ENCODE results near the gene MKS1.

MKS1 gene

DNA sequence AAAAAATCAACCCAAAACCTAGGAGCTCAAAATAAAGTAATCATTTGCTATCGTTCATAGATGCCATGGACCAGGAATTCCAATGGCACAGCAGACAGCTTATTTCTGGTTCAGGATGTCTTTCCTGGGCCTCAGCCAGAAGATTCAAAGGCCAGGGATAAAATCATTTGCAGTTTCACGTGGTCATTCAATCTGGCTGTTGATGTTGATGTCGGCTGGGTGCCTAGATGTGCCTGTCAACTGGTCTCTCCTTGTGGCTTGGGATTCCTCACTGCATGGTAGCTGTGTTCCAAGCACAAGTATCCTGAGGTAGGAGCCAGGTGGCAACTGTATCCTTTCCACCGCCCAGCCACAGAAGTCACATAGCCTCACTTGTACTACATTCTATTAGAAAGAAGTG, 37.3 kb downstream of the MKS1 start:
- H4K8ac ChIP-seq (ENCODE audit: low read depth, low read length): no peak overlapping the region
- H3K27me3 ChIP-seq (ENCODE audit: insufficient read depth, low read length, poor library complexity): no peaks in the 10 kb centered on the region
- no peak overlapping the region for H4K5ac ChIP-seq (ENCODE audit: low read length)
- no peak overlapping the region for H3K18ac ChIP-seq (ENCODE audit: low read length)
- H3K9ac ChIP-seq (ENCODE audit: low read length): no peak overlapping the region
- H2AK5ac ChIP-seq (ENCODE audit: low read length): no peak overlapping the region
- no peaks in the 10 kb centered on the region for H3K4me1 ChIP-seq (ENCODE audit: control insufficient read depth, low read depth, low read length)
- H2BK120ac ChIP-seq (ENCODE audit: low read depth, low read length): no peak overlapping the region
- no peak overlapping the region for H3K4ac ChIP-seq (ENCODE audit: low read depth, low read length)
- no peak overlapping the region for H3K27ac ChIP-seq (ENCODE audit: low read depth, low read length)
- H3K4me3 ChIP-seq (ENCODE audit: low read length): no peak overlapping the region
- H2BK5ac ChIP-seq (ENCODE audit: low read length): no peak overlapping the region
- H3K36me3 ChIP-seq (ENCODE audit: control insufficient read depth, insufficient read depth, low read length): no peaks in the 10 kb centered on the region
- H3K23ac ChIP-seq (ENCODE audit: low read length): no peak overlapping the region
- DNase-seq: no peak
- H3K79me2 ChIP-seq (ENCODE audit: control insufficient read depth, insufficient read depth, low read length): no peaks in the 10 kb centered on the region
- H2BK15ac ChIP-seq (replicated peaks; ENCODE audit: low read depth): no peak overlapping the region
- WGBS (ENCODE audit: extremely low coverage, insufficient coverage, low lambda C conversion rate): no CpG with 5 or more reads among the region's 4 CpGs
- H3K4me2 ChIP-seq (ENCODE audit: low read length): no peak overlapping the region
- H3K79me1 ChIP-seq (ENCODE audit: low read length): no peaks in the 10 kb centered on the region
- no peak overlapping the region for H3K56ac ChIP-seq (ENCODE audit: low read length)

DNA sequence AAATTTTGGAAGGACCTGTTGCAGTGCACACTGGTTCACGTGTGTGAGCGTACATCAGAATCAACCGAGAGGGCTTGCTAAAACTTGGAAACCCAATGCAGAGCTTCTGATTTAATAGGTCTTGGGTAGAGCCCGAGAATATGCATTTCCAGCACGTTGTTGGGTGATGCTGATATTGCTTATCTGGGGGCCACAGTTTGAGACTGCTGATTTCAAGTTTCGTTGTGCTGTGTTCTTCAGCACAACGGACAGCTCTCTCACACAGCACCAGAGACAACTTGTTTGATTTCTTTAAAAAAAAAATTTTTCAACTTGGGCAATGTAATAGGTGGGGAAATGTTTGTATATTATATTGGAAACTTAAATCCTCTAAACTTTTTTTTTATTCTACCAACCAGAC, 42.9 kb downstream of the MKS1 start:
- no peak overlapping the region for H3K56ac ChIP-seq (ENCODE audit: low read length)
- no peak overlapping the region for H3K4me3 ChIP-seq (ENCODE audit: low read length)
- no peak overlapping the region for H4K5ac ChIP-seq (ENCODE audit: low read length)
- H2BK120ac ChIP-seq (ENCODE audit: low read depth, low read length): no peak overlapping the region
- no peak overlapping the region for H2BK5ac ChIP-seq (ENCODE audit: low read length)
- H3K23ac ChIP-seq (ENCODE audit: low read length): no peak overlapping the region
- H3K4me1 ChIP-seq (ENCODE audit: control insufficient read depth, low read depth, low read length): no peaks in the 10 kb centered on the region
- no peak overlapping the region for H2AK5ac ChIP-seq (ENCODE audit: low read length)
- no peak overlapping the region for H3K4ac ChIP-seq (ENCODE audit: low read depth, low read length)
- H3K79me1 ChIP-seq (ENCODE audit: low read length): no peaks in the 10 kb centered on the region
- H3K27ac ChIP-seq (ENCODE audit: low read depth, low read length): no peak overlapping the region
- no peak overlapping the region for H3K9ac ChIP-seq (ENCODE audit: low read length)
- H3K27me3 ChIP-seq (ENCODE audit: insufficient read depth, low read length, poor library complexity): no peaks in the 10 kb centered on the region
- H3K18ac ChIP-seq (ENCODE audit: low read length): no peak overlapping the region
- no peak overlapping the region for H4K8ac ChIP-seq (ENCODE audit: low read depth, low read length)
- no CpG with 5 or more reads among the region's 7 CpGs for WGBS (ENCODE audit: extremely low coverage, insufficient coverage, low lambda C conversion rate)
- no peak overlapping the region for H2BK15ac ChIP-seq (replicated peaks; ENCODE audit: low read depth)
- no peak overlapping the region for H3K4me2 ChIP-seq (ENCODE audit: low read length)
- DNase-seq: peak; percentile 22
- no peaks in the 10 kb centered on the region for H3K79me2 ChIP-seq (ENCODE audit: control insufficient read depth, insufficient read depth, low read length)
- H3K36me3 ChIP-seq (ENCODE audit: control insufficient read depth, insufficient read depth, low read length): no peaks in the 10 kb centered on the region

DNA sequence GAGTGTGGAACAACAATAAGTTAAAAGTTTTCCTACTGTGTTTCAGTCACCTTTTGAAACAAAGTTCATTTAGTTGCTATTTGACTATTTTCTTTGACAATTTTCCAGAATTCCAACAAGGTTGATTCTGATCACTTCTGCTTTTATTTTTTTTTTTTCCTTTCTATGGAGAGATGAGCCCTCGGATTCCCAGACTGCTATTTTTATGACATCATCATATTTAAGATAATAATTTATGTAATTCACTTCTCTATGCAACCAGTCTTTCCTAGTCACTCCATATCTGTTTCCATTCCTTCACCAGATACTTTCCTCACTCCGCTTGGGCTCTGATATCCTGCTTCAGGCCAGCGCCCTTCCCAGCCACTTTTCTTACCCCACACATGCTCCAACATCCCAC, 44.2 kb downstream of the MKS1 start:
- no peak overlapping the region for H3K18ac ChIP-seq (ENCODE audit: low read length)
- DNase-seq: no peak
- WGBS (ENCODE audit: extremely low coverage, insufficient coverage, low lambda C conversion rate): no CpG with 5 or more reads among the region's 3 CpGs
- no peak overlapping the region for H3K56ac ChIP-seq (ENCODE audit: low read length)
- H4K5ac ChIP-seq (ENCODE audit: low read length): no peak overlapping the region
- H3K23ac ChIP-seq (ENCODE audit: low read length): no peak overlapping the region
- H2BK5ac ChIP-seq (ENCODE audit: low read length): no peak overlapping the region
- no peaks in the 10 kb centered on the region for H3K27me3 ChIP-seq (ENCODE audit: insufficient read depth, low read length, poor library complexity)
- H3K27ac ChIP-seq (ENCODE audit: low read depth, low read length): no peak overlapping the region
- no peaks in the 10 kb centered on the region for H3K4me1 ChIP-seq (ENCODE audit: control insufficient read depth, low read depth, low read length)
- H2BK15ac ChIP-seq (replicated peaks; ENCODE audit: low read depth): no peak overlapping the region
- no peaks in the 10 kb centered on the region for H3K79me2 ChIP-seq (ENCODE audit: control insufficient read depth, insufficient read depth, low read length)
- H3K36me3 ChIP-seq (ENCODE audit: control insufficient read depth, insufficient read depth, low read length): no peaks in the 10 kb centered on the region
- H3K4me2 ChIP-seq (ENCODE audit: low read length): no peak overlapping the region
- no peak overlapping the region for H4K8ac ChIP-seq (ENCODE audit: low read depth, low read length)
- no peak overlapping the region for H3K9ac ChIP-seq (ENCODE audit: low read length)
- no peak overlapping the region for H2BK120ac ChIP-seq (ENCODE audit: low read depth, low read length)
- H3K79me1 ChIP-seq (ENCODE audit: low read length): no peaks in the 10 kb centered on the region
- no peak overlapping the region for H3K4me3 ChIP-seq (ENCODE audit: low read length)
- no peak overlapping the region for H2AK5ac ChIP-seq (ENCODE audit: low read length)
- no peak overlapping the region for H3K4ac ChIP-seq (ENCODE audit: low read depth, low read length)

DNA sequence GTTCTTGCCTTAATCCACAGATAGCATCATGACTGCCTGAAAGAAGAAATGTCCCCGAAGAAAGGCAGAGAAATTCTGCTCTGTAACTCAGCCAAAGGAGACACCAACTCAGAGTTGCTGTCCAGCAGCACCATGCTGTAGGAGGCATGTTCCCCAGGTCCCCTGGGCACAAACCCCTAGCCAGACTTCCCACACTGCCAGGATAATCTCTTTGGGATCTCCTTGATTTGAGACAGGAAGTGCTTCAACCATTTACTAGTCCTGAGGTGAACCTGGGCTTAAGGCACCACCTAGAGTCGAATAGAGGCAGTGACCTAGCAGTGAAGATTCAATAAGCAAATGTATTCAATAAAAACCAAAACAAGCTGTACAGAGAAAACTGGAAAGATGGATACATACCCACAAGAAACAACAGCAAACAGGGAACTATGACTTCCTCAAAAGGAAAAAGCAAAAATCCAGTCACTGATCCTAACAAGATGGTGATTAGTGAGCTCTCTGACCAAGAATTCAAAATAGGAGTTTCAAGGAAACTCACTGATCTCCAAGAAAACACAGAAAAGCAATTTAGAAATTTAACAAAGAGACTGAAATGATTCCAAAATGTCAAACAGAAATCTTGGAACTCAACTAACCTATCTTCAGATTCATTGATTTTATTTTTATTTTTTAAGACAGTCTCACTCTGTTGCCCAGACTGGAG, 46.5 kb downstream of the MKS1 start:
- H3K4me2 ChIP-seq (ENCODE audit: low read length): no peak overlapping the region
- no peak overlapping the region for H3K56ac ChIP-seq (ENCODE audit: low read length)
- H2BK5ac ChIP-seq (ENCODE audit: low read length): no peak overlapping the region
- no peak overlapping the region for H3K4me3 ChIP-seq (ENCODE audit: low read length)
- no peaks in the 10 kb centered on the region for H3K27me3 ChIP-seq (ENCODE audit: insufficient read depth, low read length, poor library complexity)
- H3K18ac ChIP-seq (ENCODE audit: low read length): no peak overlapping the region
- H4K5ac ChIP-seq (ENCODE audit: low read length): no peak overlapping the region
- peak; percentile 91 for DNase-seq
- H2BK120ac ChIP-seq (ENCODE audit: low read depth, low read length): no peak overlapping the region
- no peak overlapping the region for H2AK5ac ChIP-seq (ENCODE audit: low read length)
- H3K36me3 ChIP-seq (ENCODE audit: control insufficient read depth, insufficient read depth, low read length): no peaks in the 10 kb centered on the region
- H3K4me1 ChIP-seq (ENCODE audit: control insufficient read depth, low read depth, low read length): no peaks in the 10 kb centered on the region
- H3K79me2 ChIP-seq (ENCODE audit: control insufficient read depth, insufficient read depth, low read length): no peaks in the 10 kb centered on the region
- no peak overlapping the region for H3K9ac ChIP-seq (ENCODE audit: low read length)
- no peak overlapping the region for H3K23ac ChIP-seq (ENCODE audit: low read length)
- WGBS (ENCODE audit: extremely low coverage, insufficient coverage, low lambda C conversion rate): no CpG with 5 or more reads among the region's 2 CpGs
- no peak overlapping the region for H4K8ac ChIP-seq (ENCODE audit: low read depth, low read length)
- no peak overlapping the region for H3K27ac ChIP-seq (ENCODE audit: low read depth, low read length)
- no peaks in the 10 kb centered on the region for H3K79me1 ChIP-seq (ENCODE audit: low read length)
- H3K4ac ChIP-seq (ENCODE audit: low read depth, low read length): no peak overlapping the region
- no peak overlapping the region for H2BK15ac ChIP-seq (replicated peaks; ENCODE audit: low read depth)

DNA sequence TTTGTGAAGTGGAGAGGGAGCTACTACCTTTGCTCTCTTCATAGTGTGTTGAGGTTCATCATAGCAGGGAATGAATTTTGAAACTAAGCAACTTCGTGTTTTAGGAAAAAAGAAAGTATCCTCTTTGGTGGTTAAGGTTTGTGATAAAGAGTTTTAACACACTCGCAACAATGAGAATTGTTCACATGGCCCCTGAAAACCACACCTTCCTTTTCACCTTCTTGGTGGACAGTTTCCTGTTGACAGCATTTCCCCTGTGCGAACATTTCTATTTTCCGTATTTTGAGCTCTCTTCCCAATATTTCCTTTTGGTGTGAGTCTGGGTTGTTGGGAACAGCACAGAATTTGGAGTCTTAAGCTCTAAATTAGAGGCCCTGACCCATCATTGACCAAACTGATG, 48.4 kb downstream of the MKS1 start:
- Histone ChIP-seq H3K27me3 (ENCODE audit: insufficient read depth, low read length, poor library complexity) (no peaks in the 10 kb centered on the region), H3K36me3 (ENCODE audit: control insufficient read depth, insufficient read depth, low read length) (no peaks in the 10 kb centered on the region), H4K8ac (ENCODE audit: low read depth, low read length) (no peak overlapping the region), H3K4me2 (ENCODE audit: low read length) (no peak overlapping the region), H3K4me3 (ENCODE audit: low read length) (no peak overlapping the region), H2BK120ac (ENCODE audit: low read depth, low read length) (no peak overlapping the region), H3K56ac (ENCODE audit: low read length) (no peak overlapping the region), H3K18ac (ENCODE audit: low read length) (no peak overlapping the region), H3K4ac (ENCODE audit: low read depth, low read length) (no peak overlapping the region), H2AK5ac (ENCODE audit: low read length) (no peak overlapping the region), H3K9ac (ENCODE audit: low read length) (no peak overlapping the region), H3K23ac (ENCODE audit: low read length) (no peak overlapping the region), H3K79me2 (ENCODE audit: control insufficient read depth, insufficient read depth, low read length) (no peaks in the 10 kb centered on the region), H2BK15ac (replicated peaks; ENCODE audit: low read depth) (no peak overlapping the region), H2BK5ac (ENCODE audit: low read length) (no peak overlapping the region), H3K4me1 (ENCODE audit: control insufficient read depth, low read depth, low read length) (no peaks in the 10 kb centered on the region), H3K27ac (ENCODE audit: low read depth, low read length) (no peak overlapping the region), H4K5ac (ENCODE audit: low read length) (no peak overlapping the region), H3K79me1 (ENCODE audit: low read length) (no peaks in the 10 kb centered on the region)
- DNase-seq: no peak
- WGBS (ENCODE audit: extremely low coverage, insufficient coverage, low lambda C conversion rate): no CpG with 5 or more reads among the region's 4 CpGs

DNA sequence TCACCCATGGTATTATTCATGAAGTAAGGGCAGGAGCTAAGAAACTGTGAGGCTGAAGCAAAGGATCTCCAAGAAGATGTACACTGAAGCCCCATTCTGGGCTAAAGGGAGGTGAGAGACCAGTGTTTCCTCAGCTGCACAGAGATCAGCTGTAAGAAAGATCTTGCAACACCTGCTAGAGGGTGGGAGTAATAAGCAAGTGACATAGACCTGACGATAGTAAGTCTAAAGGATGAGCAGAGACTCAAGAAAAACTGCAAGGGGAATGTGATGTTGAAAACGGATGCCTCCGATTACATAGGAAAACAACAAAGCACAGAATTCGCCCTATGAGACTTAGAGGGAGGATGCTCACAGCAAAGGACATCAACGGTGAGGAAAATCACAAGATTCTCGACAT, 52.4 kb downstream of the MKS1 start, which contains the start of gene OR4D2:
Gene OR4D2, plus strand, starts transcription at position 301 of the 400 bp plus-strand sequence. CDS start 2,674 bp downstream, outside the sequence.
- H4K5ac ChIP-seq (ENCODE audit: low read length): no peak within 1 kb of the TSS
- no peak within 1 kb of the TSS for H3K18ac ChIP-seq (ENCODE audit: low read length)
- H2BK120ac ChIP-seq (ENCODE audit: low read depth, low read length): no peak within 1 kb of the TSS
- no peak within 1 kb of the TSS for H4K8ac ChIP-seq (ENCODE audit: low read depth, low read length)
- no peaks in the 10 kb centered on the region for H3K27me3 ChIP-seq (ENCODE audit: insufficient read depth, low read length, poor library complexity)
- no peak within 1 kb of the TSS for H3K4ac ChIP-seq (ENCODE audit: low read depth, low read length)
- H3K4me1 ChIP-seq (ENCODE audit: control insufficient read depth, low read depth, low read length): no peaks in the 10 kb centered on the region
- H3K36me3 ChIP-seq (ENCODE audit: control insufficient read depth, insufficient read depth, low read length): no peaks in the 10 kb centered on the region
- no peak within 1 kb of the TSS for H2AK5ac ChIP-seq (ENCODE audit: low read length)
- no peak within 1 kb of the TSS for H3K56ac ChIP-seq (ENCODE audit: low read length)
- no peak within 1 kb of the TSS for H2BK15ac ChIP-seq (replicated peaks; ENCODE audit: low read depth)
- H3K79me2 ChIP-seq (ENCODE audit: control insufficient read depth, insufficient read depth, low read length): no peaks in the 10 kb centered on the region
- no peak within 1 kb of the TSS for H3K9ac ChIP-seq (ENCODE audit: low read length)
- H3K23ac ChIP-seq (ENCODE audit: low read length): no peak within 1 kb of the TSS
- H3K79me1 ChIP-seq (ENCODE audit: low read length): no peaks in the 10 kb centered on the region
- no CpG with 5 or more reads among the region's 6 CpGs for WGBS (ENCODE audit: extremely low coverage, insufficient coverage, low lambda C conversion rate)
- H3K4me2 ChIP-seq (ENCODE audit: low read length): no peak within 1 kb of the TSS
- H3K4me3 ChIP-seq (ENCODE audit: low read length): no peak within 1 kb of the TSS
- no peak for DNase-seq
- no peak within 1 kb of the TSS for H2BK5ac ChIP-seq (ENCODE audit: low read length)
- no peak within 1 kb of the TSS for H3K27ac ChIP-seq (ENCODE audit: low read depth, low read length)
